Sciatic nerve (tissue), 2 donors: ENCODE measurements around the gene NT5M. TPM values are rescaled to one million over a fixed set of nuclear protein-coding genes. Genes with fewer than 3 reads are reported as not detected.

Experiments used
- ATAC-seq: fragments of 200-7000 bp; cut with Tn5 transposase; one replicate; pipeline ENCODE4 v1.9.1; 2020; ENCODE audit warnings: mild to moderate bottlenecking, moderate library complexity
- DNase-seq: peaks from one replicate; pipeline ENCODE4 v3.0.0-alpha.2; 2020; ENCODE audit warnings: low spot score
- intact Hi-C: fragments of 100-400 bp; cut with DNase I; formaldehyde crosslinking; loops from one replicate; pipeline ENCODE4 v1.14.2; 2022
- total RNA-seq: library from RNA; stranded (reverse); fragmentation: NEBNext Ultra II Directional; extraction: Animal tissue kit (Norgen Biotek cat#: 25700); gene quantifications from one replicate; pipeline ENCODE4 v1.2.1, GENCODE V29; 2021
- donor health status: DM: no; HTN: no; CAD: no.
- donor health status: DM: no; HTN: no; CAD: no.

NT5M gene
- total RNA-seq, 1 donor from 2014 or later = 3.9 TPM

DNA sequence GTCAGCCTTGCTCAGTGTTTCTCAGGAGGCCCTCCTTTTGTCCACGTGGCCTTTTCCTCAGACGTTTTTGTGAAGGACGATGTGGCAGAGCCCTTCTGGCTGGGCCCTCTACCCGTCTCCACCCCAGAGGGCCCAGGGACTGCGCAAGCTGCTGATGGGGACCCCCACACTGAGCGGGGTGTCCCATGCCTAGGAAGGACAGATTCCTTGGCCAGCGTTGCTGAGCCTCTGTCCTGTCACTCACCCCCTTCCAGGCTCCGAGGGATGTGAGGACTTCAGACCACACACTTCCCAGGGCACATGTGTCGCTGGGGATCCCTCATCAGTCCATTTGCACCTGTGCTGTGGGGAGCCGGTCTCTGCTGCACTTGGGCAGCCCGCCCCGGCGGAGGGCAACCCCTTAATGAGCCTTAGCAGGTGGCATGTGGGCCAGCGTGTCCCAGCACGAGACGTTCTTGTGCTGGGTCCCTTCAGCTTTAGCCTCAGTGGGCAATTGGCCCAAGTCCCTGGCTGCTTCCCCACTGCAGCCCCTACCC, 48.3 kb downstream of the NT5M start:
- intact Hi-C loops = no loop called here
- DNase-seq (peak; percentile 55), ATAC-seq (no peak)

DNA sequence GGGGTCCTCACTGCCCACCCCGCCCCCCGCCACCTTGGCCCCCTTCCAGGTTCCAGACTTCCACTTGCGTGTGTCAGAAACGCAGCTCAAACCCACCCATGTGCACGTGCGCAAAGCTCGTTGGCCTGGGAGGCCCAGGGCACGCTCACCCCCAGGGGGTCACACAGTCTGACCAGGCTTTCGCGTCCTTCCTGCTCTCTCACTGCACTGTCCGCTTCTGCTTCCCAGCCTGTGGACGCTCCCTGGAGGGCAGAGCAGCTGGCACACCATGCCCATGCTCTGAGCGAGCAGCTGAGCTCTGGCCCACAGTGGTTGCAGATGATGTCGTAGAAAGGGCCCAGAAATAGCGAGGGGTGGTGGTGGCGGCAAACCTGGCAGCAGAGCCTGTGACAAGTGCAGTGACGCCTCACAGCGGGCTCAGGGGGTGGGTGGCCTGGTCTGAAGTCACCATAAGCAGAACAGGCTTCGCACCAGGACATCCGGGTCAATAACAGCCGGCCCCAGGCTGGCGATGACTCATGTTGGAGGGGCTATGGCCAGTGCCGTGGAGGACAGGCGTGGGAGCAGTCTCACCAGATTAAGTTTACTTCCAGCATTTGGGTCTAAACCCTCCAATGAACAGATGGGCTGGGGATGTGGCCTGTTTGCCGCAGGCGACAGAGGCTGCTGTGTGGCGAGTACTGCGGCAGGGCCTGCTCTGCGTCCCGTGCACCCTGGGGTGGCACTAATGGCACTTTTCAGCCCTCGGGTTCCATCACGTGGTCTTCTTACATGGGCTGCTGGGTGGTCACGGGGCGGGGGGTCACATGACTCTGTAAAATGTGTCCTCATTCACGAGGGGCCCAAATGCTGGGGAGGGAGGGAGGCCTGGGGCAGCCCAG, 49.0 kb downstream of the NT5M start:
- DNase-seq (peak; percentile 56), ATAC-seq (no peak)
- intact Hi-C loops = no loop called here

DNA sequence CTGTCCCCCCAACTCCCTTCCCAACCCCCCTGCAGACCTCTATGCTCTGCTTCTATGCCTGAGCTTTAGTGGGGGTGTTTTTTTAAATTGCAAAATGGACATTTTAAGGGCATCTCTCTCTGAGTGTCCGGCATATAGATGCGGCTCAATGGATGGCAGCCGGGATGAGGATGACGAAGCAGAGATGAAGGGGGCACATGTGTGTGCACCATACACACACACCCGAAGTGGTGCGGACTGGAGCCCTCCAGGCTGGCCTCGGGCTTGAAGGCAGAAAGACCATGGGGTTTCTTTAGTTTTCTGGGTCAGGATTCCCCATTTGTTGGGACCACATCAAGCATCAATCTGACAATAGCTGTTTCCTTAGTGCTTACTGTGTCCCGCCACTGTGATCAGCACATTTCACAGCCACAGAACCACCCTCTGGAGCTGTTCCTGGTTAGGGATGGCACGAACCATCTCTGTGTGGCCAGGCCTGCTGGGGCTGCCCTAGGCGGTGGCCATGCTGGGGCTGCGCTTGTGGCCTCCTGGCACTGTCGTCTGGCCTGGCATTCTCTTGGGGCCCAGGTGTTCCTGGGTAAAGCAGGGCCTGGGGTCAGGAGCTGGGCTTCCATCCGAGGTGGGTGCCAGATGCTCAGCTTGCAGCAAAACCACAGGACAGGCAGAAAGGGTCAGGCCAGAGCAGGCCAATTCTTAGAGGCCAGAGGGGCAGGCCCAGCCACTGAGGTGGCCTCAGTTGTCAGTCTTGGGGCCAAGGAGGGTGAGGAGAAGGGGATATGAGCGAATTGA, 49.9 kb downstream of the NT5M start:
- ATAC-seq (no peak), DNase-seq (peak; percentile 42)
- intact Hi-C loops = no loop called here

DNA sequence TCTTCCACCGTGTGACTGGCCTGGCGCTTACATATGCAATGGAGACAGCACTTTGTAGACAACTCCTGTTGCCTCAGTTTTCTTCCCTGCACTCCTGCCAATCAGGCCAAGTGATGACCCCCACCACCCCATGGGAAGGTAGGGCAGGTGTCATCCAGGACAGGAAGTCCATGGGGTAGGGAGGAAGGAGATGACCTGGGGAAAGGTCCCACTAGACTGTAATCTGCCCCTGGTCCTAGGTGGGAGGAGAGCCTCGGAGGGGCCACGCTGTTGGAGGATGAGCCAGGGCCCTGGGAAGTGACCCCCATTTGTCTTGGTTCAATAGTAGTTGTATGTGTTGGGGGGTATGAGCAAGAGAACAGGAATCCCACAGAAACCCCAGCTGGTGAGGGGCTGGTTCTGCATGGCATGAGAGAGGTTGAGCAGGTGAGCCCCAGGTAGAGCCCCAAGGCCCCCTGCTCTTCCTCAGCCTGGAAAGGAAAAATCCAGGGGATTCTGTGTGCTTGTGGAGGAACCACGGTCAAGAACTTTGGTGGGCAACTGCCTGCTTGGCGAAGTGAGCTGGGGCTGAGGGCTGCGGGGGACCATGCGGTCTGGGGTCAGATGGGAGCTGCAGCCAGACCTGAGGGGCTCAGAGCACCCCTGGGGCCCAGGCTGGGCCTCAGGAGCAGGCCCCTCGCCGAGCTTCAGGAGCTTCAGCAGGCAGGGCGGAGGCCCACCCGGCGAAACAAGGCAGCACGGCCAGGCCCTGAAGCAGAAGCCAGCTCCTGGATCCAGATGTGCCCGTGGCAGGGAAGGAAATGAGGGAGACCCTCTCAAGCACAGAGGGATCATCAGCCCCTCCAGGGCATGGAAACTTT, 50.7 kb downstream of the NT5M start:
- intact Hi-C loops = loop anchor here (2.0 kb wide), 1 partner anchor 287 kb away; no protein-coding TSS in a partner anchor

DNA sequence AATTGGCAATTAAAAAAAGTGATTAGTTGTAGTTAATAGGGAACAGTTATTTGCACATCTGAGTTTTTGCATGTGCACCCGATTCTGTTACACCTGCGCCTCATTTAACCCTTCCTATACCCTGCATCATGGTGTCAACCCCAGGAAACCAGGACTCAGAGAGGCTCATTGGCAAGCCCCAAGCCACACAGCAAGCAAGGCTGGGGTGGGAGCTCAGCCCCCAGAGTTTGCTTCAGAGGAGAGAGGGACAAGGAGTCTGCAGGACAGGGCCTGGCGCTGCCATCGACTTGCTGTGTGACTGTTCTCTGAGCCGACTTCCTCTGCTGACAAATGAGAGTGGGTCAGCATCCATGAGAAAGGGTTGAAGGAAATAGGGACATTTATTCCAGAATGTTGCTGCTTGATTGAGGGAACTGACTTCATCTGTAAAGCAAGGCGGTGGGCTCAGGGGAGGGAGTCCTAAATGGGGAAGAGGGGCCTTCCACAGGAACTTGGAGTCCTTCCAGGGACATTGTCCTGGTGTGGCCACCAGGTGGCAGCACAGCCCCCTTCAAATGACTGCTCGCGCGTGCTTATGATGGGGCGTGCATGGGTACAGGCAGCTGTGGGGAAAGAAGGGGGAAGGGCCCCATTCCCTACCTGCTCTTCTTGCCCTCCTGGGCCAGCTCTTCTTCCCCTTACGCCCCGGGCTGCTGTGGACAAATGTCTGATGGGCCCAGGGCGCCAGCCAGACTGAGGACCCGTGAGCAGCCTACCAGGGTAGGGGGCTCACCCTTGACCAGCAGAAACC, 51.6 kb downstream of the NT5M start:
- DNase-seq = peak; percentile 84
- ATAC-seq = peak; percentile 82
- intact Hi-C loops = loop anchor here (2.0 to 5.0 kb wide), 2 partner anchors 143 to 286 kb away; partner anchors contain the start of gene RASD1

More for the DNA sequence above, 50.7 kb downstream of the NT5M start:
- DNase-seq = peak; percentile 58
- no peak for ATAC-seq

DNA sequence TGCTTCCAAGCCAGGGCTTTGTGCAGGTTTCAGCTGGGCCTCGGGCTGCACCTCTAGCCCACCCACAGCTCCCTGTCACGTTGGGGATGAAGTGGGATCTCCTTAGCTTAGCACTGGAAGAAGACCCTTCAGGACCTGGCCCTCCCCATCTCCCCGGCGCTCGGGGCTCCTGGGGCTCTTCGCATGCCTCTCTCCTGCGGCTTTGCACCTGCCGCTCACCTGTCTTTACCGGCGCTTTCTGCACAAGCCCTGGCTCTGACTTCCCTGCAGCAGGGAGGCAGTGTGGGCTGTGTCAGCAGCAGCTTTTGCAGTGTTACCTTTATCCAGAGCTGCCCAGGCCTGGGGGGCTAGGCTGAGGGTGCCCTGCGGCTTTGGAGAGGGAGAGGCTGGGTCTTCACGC, 52.3 kb downstream of the NT5M start:
- peak; percentile 58 for DNase-seq
- intact Hi-C loops = loop anchor here (2.0 to 5.0 kb wide), 2 partner anchors 142 to 285 kb away; partner anchors contain the start of gene RASD1
- ATAC-seq = peak; percentile 5

DNA sequence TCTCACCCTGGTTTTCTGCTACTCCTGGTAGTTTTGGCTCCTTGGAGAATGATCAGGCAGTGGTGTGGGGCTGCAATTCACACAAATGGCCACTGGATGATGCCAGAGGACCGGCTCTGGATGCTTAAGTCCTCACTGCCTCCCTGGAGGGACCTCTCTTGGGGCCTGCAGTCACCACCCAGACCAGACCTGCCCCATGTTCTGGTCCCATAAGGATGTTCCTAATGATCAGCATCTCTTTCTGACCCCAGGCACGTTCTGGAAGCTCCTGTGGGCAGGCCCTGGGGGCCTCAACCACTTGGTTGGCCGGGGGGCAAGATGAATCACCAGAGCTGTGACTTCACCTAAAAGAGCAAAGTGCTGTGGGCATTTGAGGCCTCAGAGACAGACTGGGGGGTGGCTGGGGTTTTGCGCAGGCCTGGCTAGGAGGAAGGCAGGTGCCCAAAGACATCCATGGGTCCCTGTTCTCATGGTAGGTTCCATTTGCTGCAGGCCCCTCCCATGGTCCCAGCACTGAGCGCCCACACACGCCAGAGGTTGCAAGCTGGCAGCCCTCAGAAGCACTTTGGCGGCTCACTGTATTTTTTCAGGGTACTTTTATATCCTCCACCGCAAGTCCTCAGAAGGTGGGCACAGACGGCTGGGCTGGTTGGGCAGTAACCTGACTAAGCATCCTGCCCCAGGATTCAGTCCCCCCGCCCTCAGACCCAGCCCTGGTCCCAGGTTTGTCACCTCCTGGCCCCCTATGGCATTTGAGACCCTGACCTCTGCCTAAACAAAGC, 53.2 kb downstream of the NT5M start:
- DNase-seq (peak; percentile 87), ATAC-seq (peak; percentile 94)
- intact Hi-C loops = loop anchor here (5.0 kb wide), 1 partner anchor 141 kb away; the partner anchor contains the start of gene RASD1

DNA sequence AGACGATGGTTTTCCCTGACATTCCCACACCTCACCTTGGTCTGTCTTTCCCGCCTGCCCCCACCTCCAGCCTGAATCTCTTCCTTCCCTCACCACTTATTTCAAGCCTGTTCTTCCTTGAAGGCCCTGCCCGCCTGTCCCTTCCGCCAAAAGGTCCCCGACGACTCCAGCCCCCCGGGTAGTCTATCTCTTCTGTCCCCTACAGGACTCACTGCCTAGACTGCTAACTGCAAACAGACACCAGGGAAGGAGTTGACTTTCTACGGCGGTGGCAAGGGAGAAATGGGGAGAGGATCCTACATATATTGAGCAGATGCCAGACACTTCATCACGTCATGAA, 53.7 kb downstream of the NT5M start:
- intact Hi-C loops = loop anchor here (5.0 kb wide), 1 partner anchor 140 kb away; the partner anchor contains the start of gene RASD1
- DNase-seq (no peak), ATAC-seq (no peak)

DNA sequence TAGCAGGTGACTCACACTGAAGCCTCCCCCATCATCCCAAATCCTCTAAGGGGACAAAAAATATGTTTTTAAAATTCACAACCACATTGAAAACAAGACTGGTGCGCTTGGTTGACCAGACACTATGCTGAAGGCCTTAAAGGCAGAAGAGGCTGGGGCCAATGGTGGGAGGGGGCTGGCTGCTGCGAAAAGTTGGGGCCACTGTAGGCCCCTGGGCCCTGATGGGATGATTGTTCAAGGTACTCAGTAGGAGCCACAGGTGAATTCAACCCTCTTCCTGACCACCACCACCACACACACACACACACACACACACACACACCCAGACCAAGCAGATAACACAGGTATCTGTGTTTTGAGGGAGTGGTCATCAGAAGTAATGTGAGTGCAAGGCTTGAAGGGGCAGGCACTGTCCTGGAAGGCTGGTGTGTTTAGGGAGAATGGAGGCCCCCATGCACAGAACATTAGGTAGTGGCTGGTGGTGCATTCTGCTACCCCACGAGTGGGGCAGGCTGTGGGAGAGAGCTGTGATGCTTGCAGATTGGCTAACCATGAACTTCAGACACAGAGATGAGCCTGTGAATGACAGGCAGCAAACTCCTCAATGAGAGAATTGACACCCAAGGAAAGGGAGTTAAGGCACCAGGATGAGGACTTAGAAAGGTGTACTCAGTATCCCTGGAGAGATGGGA, 55.0 kb downstream of the NT5M start:
- DNase-seq = no peak
- ATAC-seq = no peak
- intact Hi-C loops = loop anchor here (5.0 kb wide), 1 partner anchor 139 kb away; the partner anchor contains the start of gene RASD1

DNA sequence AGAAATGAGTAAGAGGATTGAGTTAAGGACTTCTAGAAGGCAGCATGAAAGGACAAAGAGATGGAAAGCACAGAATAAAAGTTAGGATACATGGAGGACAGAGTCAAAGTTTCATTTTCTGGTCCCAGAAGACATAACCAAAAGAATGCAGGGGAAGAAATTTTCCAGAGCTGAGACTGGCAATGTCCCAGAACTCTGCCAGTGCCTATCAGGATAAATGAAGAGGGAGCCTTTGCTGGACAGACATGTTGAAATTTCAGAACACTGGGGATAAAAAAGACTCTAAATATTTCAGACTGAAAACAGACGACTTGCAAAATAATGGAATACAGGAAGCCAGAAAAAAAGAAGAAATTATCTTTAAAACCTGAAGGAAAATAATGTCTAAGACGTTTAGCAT, 55.7 kb downstream of the NT5M start:
- intact Hi-C loops = loop anchor here (5.0 kb wide), 1 partner anchor 138 kb away; the partner anchor contains the start of gene RASD1
- no peak for DNase-seq
- ATAC-seq = no peak

DNA sequence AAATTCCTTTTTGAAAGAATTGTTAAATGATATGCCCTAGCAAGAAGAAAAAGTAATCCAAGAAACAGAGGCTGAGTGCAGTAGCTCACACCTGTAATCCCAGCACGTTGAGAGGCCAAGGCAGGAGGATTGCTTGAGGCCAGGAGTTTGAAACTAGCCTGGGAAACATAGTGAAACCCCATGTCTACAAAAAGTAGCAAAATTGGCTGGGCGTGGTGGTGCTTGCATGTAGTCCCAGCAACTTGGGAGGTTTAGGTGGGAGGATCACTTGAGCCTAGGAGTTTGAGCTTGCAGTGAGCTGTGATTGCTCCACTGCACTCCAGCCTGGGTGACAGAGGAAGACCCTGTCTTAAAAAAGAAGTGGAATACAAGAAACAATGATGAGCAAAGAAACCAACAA, 56.1 kb downstream of the NT5M start:
- intact Hi-C loops = loop anchor here (5.0 kb wide), 1 partner anchor 138 kb away; the partner anchor contains the start of gene RASD1
- no peak for DNase-seq
- no peak for ATAC-seq

DNA sequence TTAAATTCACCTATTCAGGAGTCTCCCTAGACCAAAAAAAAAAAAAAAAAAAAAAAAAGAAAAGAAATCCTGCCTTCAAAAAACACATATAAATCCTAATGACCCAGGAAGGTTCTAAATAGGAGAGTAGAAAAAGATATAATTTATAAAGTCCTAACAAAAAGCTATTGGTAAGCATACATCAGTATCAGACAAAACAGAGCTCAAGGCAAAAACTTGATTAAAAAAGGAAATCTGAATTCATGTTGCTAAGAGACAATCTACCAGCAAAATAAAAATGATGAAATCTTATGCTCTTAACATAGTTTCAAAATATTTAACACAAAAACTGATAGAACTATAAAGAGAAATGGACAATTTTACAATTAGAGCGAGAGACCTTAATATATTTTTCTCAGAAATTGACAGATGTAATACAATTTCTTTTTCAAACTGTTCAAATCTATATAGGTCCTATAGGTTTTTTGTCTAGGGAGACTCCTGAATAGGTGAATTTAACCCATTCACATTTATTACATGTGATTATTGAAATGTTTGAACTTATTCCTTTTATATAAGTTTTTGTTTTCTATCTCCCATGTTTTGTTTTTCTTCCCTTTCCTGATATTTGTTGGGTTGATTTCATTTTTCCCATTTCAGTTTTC, 57.0 kb downstream of the NT5M start:
- DNase-seq (no peak), ATAC-seq (no peak)
- intact Hi-C loops = no loop called here

DNA sequence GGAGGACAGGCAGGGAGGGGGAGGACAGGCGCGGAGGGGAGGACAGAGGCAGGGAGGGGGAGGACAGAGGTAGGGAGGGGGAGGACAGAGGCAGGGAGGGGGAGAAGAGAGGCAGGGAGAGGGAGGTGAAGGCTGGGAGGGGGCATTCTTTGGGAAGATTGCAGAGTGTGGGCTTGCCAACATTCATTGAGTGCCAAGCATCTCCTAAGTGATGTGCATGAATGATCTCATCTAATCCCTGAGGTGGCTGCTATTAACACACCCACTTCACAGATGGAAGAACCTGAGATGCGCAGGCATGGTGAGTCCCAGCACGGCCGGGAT, 58.3 kb downstream of the NT5M start:
- DNase-seq (peak; percentile 56), ATAC-seq (no peak)
- intact Hi-C loops = no loop called here

DNA sequence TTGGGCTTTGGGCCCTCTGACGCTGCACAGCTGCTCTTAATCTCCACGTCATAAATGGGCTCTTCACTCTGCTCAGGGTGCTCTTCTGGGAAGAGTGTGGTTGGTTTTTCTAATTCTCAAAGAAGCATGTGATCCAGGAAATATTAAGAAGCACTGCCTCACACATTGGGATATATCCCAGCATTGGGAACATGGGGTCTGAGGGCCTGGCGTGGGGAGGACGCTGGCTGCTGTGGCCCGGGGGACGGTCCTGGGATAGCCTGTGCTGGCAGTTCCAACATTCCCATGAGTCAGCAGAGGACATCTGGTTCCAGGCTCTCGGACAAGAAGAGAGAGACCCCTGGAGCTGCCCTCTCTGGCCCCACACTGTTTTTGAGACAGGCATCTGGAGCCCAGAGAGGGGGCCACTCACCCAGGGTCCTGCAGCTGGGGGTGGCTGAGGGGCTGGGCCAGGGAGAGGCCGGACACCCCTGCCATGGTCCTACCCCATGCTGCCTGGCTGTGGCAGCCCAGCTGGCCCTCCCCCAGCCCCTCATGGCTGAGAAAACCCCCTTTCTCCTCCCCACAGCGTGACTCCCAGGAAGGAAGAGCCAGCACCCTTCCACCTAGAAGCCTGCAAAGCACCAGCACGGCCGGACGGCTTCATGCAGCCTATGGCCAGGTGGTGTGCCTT, 58.8 kb downstream of the NT5M start:
- DNase-seq (peak; percentile 57), ATAC-seq (peak; percentile 89)
- intact Hi-C loops = no loop called here

DNA sequence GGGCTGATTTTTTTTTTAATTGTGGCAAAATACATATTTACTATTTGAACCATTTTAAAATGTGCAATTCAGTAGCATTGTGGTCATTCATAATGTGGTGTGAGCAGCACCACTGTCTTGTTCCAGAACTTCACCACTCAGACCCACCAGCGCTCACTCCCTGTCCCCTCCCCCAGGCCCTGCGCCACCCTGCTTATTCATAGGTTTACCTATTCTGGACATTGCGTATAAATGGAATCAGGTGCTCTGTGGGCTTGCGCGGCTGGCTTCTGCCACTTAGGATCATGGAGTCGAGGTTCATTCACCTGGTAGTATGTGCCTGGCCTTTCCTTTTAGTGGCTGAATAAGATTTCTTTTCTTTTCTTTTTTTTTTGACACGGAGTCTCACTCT, 59.4 kb downstream of the NT5M start:
- DNase-seq = no peak
- peak; percentile 3 for ATAC-seq
- intact Hi-C loops = no loop called here
